ENCODE data around the gene DDX24.

DDX24 gene

GRCh38 chr14:94126419-94126677, 45.3 kb upstream of the DDX24 start:
- peaks cover 0 to 6% (median 0%) of the 10 kb centered on the region in 5 experiments for H3K27me3 ChIP-seq (replicated peaks in 2 of 5; ENCODE audit: control insufficient read depth in 4 of 5, insufficient read depth in 5 of 5, low read length in 4 of 5)
- DNase-seq = no peak
- peaks cover 0 to 2% (median 0%) of the 10 kb centered on the region in 4 experiments for H3K36me3 ChIP-seq (ENCODE audit: control insufficient read depth in 4 of 4, insufficient read depth in 4 of 4, low read length in 3 of 4)
- WGBS (ENCODE audit: insufficient coverage) = 89% methylated on average over 1 of the region's 1 CpG
- H3K4me1 ChIP-seq (ENCODE audit: control extremely low read depth in 1 of 4, control insufficient read depth in 4 of 4, insufficient read depth in 4 of 4, low read length in 3 of 4) = peaks cover 0 to 16% (median 14%) of the 10 kb centered on the region in 4 experiments
- H3K27ac ChIP-seq (ENCODE audit: insufficient read depth in 1 of 2, low read depth in 1 of 2, low read length in 2 of 2, poor library complexity in 1 of 2, severe bottlenecking in 2 of 2) = no peak overlapping the region
- no peak overlapping the region for H3K4me3 ChIP-seq (ENCODE audit: control insufficient read depth in 1 of 7, extremely low read depth in 1 of 7, insufficient read depth in 4 of 7, low read depth in 2 of 7, low read length in 6 of 7)
- H3K9me3 ChIP-seq (ENCODE audit: control extremely low read depth in 1 of 5, control insufficient read depth in 4 of 5, insufficient read depth in 2 of 5, low read depth in 1 of 5, low read length in 4 of 5) = peaks cover 0 to 3% (median 0%) of the 10 kb centered on the region in 5 experiments
- ChIA-PET POLR2A (no interaction called here), CTCF (no interaction called here)

- ChIA-PET POLR2A (no interaction called here), CTCF (interaction anchor here (1.4 to 2.7 kb wide), 2 partner anchors 10 to 11 kb away, joined by 6 to 10 read pairs; no protein-coding TSS in a partner anchor)
- H3K27me3 ChIP-seq (replicated peaks in 2 of 5; ENCODE audit: control insufficient read depth in 4 of 5, insufficient read depth in 5 of 5, low read length in 4 of 5) = peaks cover 0 to 3% (median 0%) of the 10 kb centered on the region in 5 experiments
- peaks cover 0 to 3% (median 2%) of the 10 kb centered on the region in 5 experiments for H3K9me3 ChIP-seq (ENCODE audit: control extremely low read depth in 1 of 5, control insufficient read depth in 4 of 5, insufficient read depth in 2 of 5, low read depth in 1 of 5, low read length in 4 of 5)
- H3K27ac ChIP-seq (ENCODE audit: insufficient read depth in 1 of 2, low read depth in 1 of 2, low read length in 2 of 2, poor library complexity in 1 of 2, severe bottlenecking in 2 of 2) = no peak overlapping the region
- peaks cover 0 to 16% (median 14%) of the 10 kb centered on the region in 4 experiments for H3K4me1 ChIP-seq (ENCODE audit: control extremely low read depth in 1 of 4, control insufficient read depth in 4 of 4, insufficient read depth in 4 of 4, low read length in 3 of 4)
- H3K36me3 ChIP-seq (ENCODE audit: control insufficient read depth in 4 of 4, insufficient read depth in 4 of 4, low read length in 3 of 4) = peaks cover 0 to 2% (median 0%) of the 10 kb centered on the region in 4 experiments
- WGBS (ENCODE audit: insufficient coverage) = 92% methylated on average over 4 of the region's 6 CpGs
- no peak overlapping the region for H3K4me3 ChIP-seq (ENCODE audit: control insufficient read depth in 1 of 7, extremely low read depth in 1 of 7, insufficient read depth in 4 of 7, low read depth in 2 of 7, low read length in 6 of 7)
- no peak for DNase-seq
Measured at GRCh38 chr14:94125659-94126418, 44.8 kb upstream of the DDX24 start.

GRCh38 chr14:94124582-94125377, 43.8 kb upstream of the DDX24 start:
- WGBS (ENCODE audit: insufficient coverage) = 100% methylated on average over 5 of the region's 9 CpGs
- H3K36me3 ChIP-seq (ENCODE audit: control insufficient read depth in 4 of 4, insufficient read depth in 4 of 4, low read length in 3 of 4) = peaks cover 0 to 2% (median 0%) of the 10 kb centered on the region in 4 experiments
- no peak overlapping the region for H3K27ac ChIP-seq (ENCODE audit: insufficient read depth in 1 of 2, low read depth in 1 of 2, low read length in 2 of 2, poor library complexity in 1 of 2, severe bottlenecking in 2 of 2)
- H3K4me3 ChIP-seq (ENCODE audit: control insufficient read depth in 1 of 7, extremely low read depth in 1 of 7, insufficient read depth in 4 of 7, low read depth in 2 of 7, low read length in 6 of 7) = no peak overlapping the region
- DNase-seq = no peak
- H3K27me3 ChIP-seq (replicated peaks in 2 of 5; ENCODE audit: control insufficient read depth in 4 of 5, insufficient read depth in 5 of 5, low read length in 4 of 5) = peaks cover 0 to 5% (median 0%) of the 10 kb centered on the region in 5 experiments
- peaks cover 0 to 9% (median 9%) of the 10 kb centered on the region in 4 experiments for H3K4me1 ChIP-seq (ENCODE audit: control extremely low read depth in 1 of 4, control insufficient read depth in 4 of 4, insufficient read depth in 4 of 4, low read length in 3 of 4)
- ChIA-PET POLR2A (no interaction called here), CTCF (interaction anchor here (1.4 to 2.7 kb wide), 2 partner anchors 9 to 12 kb away, joined by 6 to 10 read pairs; no protein-coding TSS in a partner anchor)
- peaks cover 3 to 13% (median 4%) of the 10 kb centered on the region in 5 experiments for H3K9me3 ChIP-seq (ENCODE audit: control extremely low read depth in 1 of 5, control insufficient read depth in 4 of 5, insufficient read depth in 2 of 5, low read depth in 1 of 5, low read length in 4 of 5)

- no peak overlapping the region for H3K4me3 ChIP-seq (ENCODE audit: control insufficient read depth in 1 of 7, extremely low read depth in 1 of 7, insufficient read depth in 4 of 7, low read depth in 2 of 7, low read length in 6 of 7)
- H3K9me3 ChIP-seq (ENCODE audit: control extremely low read depth in 1 of 5, control insufficient read depth in 4 of 5, insufficient read depth in 2 of 5, low read depth in 1 of 5, low read length in 4 of 5) = peaks cover 3 to 22% (median 7%) of the 10 kb centered on the region in 5 experiments
- H3K4me1 ChIP-seq (ENCODE audit: control extremely low read depth in 1 of 4, control insufficient read depth in 4 of 4, insufficient read depth in 4 of 4, low read length in 3 of 4) = peaks cover 0 to 3% (median 1%) of the 10 kb centered on the region in 4 experiments
- DNase-seq = no peak
- ChIA-PET CTCF (interaction anchor here (2.7 kb wide), 1 partner anchor 13 kb away, joined by 10 read pairs; no protein-coding TSS in a partner anchor), POLR2A (no interaction called here)
- H3K36me3 ChIP-seq (ENCODE audit: control insufficient read depth in 4 of 4, insufficient read depth in 4 of 4, low read length in 3 of 4) = peaks cover 0 to 2% (median 0%) of the 10 kb centered on the region in 4 experiments
- peaks cover 0 to 9% (median 0%) of the 10 kb centered on the region in 5 experiments for H3K27me3 ChIP-seq (replicated peaks in 2 of 5; ENCODE audit: control insufficient read depth in 4 of 5, insufficient read depth in 5 of 5, low read length in 4 of 5)
- H3K27ac ChIP-seq (ENCODE audit: insufficient read depth in 1 of 2, low read depth in 1 of 2, low read length in 2 of 2, poor library complexity in 1 of 2, severe bottlenecking in 2 of 2) = no peak overlapping the region
- WGBS (ENCODE audit: insufficient coverage) = 100% methylated on average over 1 of the region's 1 CpG
Measured at GRCh38 chr14:94123868-94124267, 42.9 kb upstream of the DDX24 start.

GRCh38 chr14:94123296-94123695, 42.3 kb upstream of the DDX24 start:
- H3K4me3 ChIP-seq (ENCODE audit: control insufficient read depth in 1 of 7, extremely low read depth in 1 of 7, insufficient read depth in 4 of 7, low read depth in 2 of 7, low read length in 6 of 7) = no peak overlapping the region
- ChIA-PET POLR2A (no interaction called here), CTCF (interaction anchor here (2.7 kb wide), 1 partner anchor 13 kb away, joined by 10 read pairs; no protein-coding TSS in a partner anchor)
- H3K27ac ChIP-seq (ENCODE audit: insufficient read depth in 1 of 2, low read depth in 1 of 2, low read length in 2 of 2, poor library complexity in 1 of 2, severe bottlenecking in 2 of 2) = no peak overlapping the region
- no peaks in the 10 kb centered on the region for H3K4me1 ChIP-seq (ENCODE audit: control extremely low read depth in 1 of 4, control insufficient read depth in 4 of 4, insufficient read depth in 4 of 4, low read length in 3 of 4)
- no peak for DNase-seq
- H3K36me3 ChIP-seq (ENCODE audit: control insufficient read depth in 4 of 4, insufficient read depth in 4 of 4, low read length in 3 of 4) = peaks cover 0 to 2% (median 0%) of the 10 kb centered on the region in 4 experiments
- WGBS (ENCODE audit: insufficient coverage) = 97% methylated on average over 8 of the region's 9 CpGs
- H3K9me3 ChIP-seq (ENCODE audit: control extremely low read depth in 1 of 5, control insufficient read depth in 4 of 5, insufficient read depth in 2 of 5, low read depth in 1 of 5, low read length in 4 of 5) = peaks cover 3 to 22% (median 7%) of the 10 kb centered on the region in 5 experiments
- peaks cover 0 to 9% (median 0%) of the 10 kb centered on the region in 5 experiments for H3K27me3 ChIP-seq (replicated peaks in 2 of 5; ENCODE audit: control insufficient read depth in 4 of 5, insufficient read depth in 5 of 5, low read length in 4 of 5)

GRCh38 chr14:94122438-94122837, 41.4 kb upstream of the DDX24 start:
- no peak for DNase-seq
- Histone ChIP-seq H3K9me3 (ENCODE audit: control extremely low read depth in 1 of 5, control insufficient read depth in 4 of 5, insufficient read depth in 2 of 5, low read depth in 1 of 5, low read length in 4 of 5) (peaks cover 3 to 22% (median 7%) of the 10 kb centered on the region in 5 experiments), H3K4me3 (ENCODE audit: control insufficient read depth in 1 of 7, extremely low read depth in 1 of 7, insufficient read depth in 4 of 7, low read depth in 2 of 7, low read length in 6 of 7) (no peak overlapping the region), H3K36me3 (ENCODE audit: control insufficient read depth in 4 of 4, insufficient read depth in 4 of 4, low read length in 3 of 4) (peaks cover 0 to 2% (median 0%) of the 10 kb centered on the region in 4 experiments), H3K27me3 (replicated peaks in 2 of 5; ENCODE audit: control insufficient read depth in 4 of 5, insufficient read depth in 5 of 5, low read length in 4 of 5) (peaks cover 0 to 9% (median 0%) of the 10 kb centered on the region in 5 experiments), H3K4me1 (ENCODE audit: control extremely low read depth in 1 of 4, control insufficient read depth in 4 of 4, insufficient read depth in 4 of 4, low read length in 3 of 4) (no peaks in the 10 kb centered on the region), H3K27ac (ENCODE audit: insufficient read depth in 1 of 2, low read depth in 1 of 2, low read length in 2 of 2, poor library complexity in 1 of 2, severe bottlenecking in 2 of 2) (no peak overlapping the region)
- POLR2A ChIA-PET = no interaction called here
- CTCF ChIA-PET = no interaction called here
- WGBS (ENCODE audit: insufficient coverage) = 100% methylated on average over 2 of the region's 3 CpGs
